GM12872 (cell line): Measurements from ENCODE around the gene TGM6.

Experiments used
- TF ChIP-seq, protein P1 (sequence below): IDR thresholded peaks from 3 replicates; pipeline ENCODE4 v1.5.1; 2011; ENCODE audit warnings: low read depth, mild to moderate bottlenecking, low read length, moderate library complexity; ENCODE audit not compliant: insufficient read depth

The TGM6 gene

GRCh38 chr20:2475850-2476741 is 95.4 kb downstream of the TGM6 start:
- TF ChIP-seq, protein P1, sequence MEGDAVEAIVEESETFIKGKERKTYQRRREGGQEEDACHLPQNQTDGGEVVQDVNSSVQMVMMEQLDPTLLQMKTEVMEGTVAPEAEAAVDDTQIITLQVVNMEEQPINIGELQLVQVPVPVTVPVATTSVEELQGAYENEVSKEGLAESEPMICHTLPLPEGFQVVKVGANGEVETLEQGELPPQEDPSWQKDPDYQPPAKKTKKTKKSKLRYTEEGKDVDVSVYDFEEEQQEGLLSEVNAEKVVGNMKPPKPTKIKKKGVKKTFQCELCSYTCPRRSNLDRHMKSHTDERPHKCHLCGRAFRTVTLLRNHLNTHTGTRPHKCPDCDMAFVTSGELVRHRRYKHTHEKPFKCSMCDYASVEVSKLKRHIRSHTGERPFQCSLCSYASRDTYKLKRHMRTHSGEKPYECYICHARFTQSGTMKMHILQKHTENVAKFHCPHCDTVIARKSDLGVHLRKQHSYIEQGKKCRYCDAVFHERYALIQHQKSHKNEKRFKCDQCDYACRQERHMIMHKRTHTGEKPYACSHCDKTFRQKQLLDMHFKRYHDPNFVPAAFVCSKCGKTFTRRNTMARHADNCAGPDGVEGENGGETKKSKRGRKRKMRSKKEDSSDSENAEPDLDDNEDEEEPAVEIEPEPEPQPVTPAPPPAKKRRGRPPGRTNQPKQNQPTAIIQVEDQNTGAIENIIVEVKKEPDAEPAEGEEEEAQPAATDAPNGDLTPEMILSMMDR, result no peak

- TF ChIP-seq, protein P1, result no peak
Observed at GRCh38 chr20:2476742-2477615, 96.3 kb downstream of the TGM6 start.

- TF ChIP-seq, protein P1, result no peak
Observed at GRCh38 chr20:2480381-2480780, 99.7 kb downstream of the TGM6 start.
